ENCODE measurements around the gene FDCSP. TPM values are rescaled to one million over a fixed set of nuclear protein-coding genes. Genes with fewer than 3 reads are reported as not detected.

The FDCSP gene
- total and polyA plus RNA-seq, 2 of the 13 experiments (the other 11 are each of a cell fraction or from before 2014, with no cell fraction given) = not detected

DNA sequence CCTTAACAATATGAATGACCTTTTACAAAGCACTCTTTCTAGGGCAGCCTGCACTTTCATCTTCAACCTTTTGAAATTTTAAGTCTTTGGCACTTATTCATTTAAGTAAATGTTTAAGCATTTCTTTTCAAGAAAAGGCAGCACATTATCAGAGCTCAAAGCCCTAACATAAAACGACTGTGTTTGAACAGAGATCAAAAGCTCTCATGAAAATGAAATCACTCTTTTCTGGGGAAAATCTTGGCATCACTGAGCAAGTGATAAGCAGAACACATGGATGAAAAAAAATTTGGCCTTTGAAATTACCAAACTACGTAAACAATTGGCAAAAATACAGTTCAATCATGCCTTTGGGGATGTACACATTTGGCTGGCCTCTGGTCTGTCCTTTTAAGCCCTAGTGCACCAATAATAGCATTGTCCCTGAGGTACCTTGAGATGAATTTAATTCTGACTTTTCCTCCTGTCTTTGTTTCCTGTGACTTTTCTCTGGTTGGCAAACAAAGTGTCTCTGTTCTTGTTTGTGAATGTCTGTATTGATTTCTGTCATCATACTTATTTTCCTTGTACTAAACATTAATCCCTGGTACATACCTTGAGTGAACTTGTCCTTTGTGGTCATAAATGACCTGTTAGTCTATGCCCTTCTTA, 43.3 kb upstream of the FDCSP start (continued):
- TF ChIP-seq ZNF652 (CRISPR knock-in tag; IDR thresholded peaks at IDR 0.05; ENCODE audit: borderline replicate concordance, low read depth) = peak; percentile 67; the same call in 1 of the 2 replicates
- TF ChIP-seq PRPF4 (IDR thresholded peaks at IDR 0.05; ENCODE audit: low read depth, low read length, poor library complexity, severe bottlenecking) = no peak
- no peak for TF ChIP-seq TEAD2 (CRISPR knock-in tag; IDR thresholded peaks at IDR 0.05)
- no peak for TF ChIP-seq ZNF441 (CRISPR knock-in tag; IDR thresholded peaks at IDR 0.05; ENCODE audit: borderline replicate concordance)
- no peak for TF ChIP-seq POGZ (CRISPR knock-in tag; IDR thresholded peaks at IDR 0.05)
- TF ChIP-seq MBNL3 (CRISPR knock-in tag; conservative IDR thresholded peaks at IDR 0.05) = no peak
- no peak for TF ChIP-seq SUZ12 (IDR thresholded peaks at IDR 0.05; ENCODE audit: low read depth, low read length)
- TF ChIP-seq ZBTB7A (CRISPR knock-in tag; IDR thresholded peaks at IDR 0.05) = no peak
- TF ChIP-seq, protein P1, sequence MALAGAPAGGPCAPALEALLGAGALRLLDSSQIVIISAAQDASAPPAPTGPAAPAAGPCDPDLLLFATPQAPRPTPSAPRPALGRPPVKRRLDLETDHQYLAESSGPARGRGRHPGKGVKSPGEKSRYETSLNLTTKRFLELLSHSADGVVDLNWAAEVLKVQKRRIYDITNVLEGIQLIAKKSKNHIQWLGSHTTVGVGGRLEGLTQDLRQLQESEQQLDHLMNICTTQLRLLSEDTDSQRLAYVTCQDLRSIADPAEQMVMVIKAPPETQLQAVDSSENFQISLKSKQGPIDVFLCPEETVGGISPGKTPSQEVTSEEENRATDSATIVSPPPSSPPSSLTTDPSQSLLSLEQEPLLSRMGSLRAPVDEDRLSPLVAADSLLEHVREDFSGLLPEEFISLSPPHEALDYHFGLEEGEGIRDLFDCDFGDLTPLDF (CRISPR knock-in tag; IDR thresholded peaks at IDR 0.05) = no peak
- TF ChIP-seq, protein P2, sequence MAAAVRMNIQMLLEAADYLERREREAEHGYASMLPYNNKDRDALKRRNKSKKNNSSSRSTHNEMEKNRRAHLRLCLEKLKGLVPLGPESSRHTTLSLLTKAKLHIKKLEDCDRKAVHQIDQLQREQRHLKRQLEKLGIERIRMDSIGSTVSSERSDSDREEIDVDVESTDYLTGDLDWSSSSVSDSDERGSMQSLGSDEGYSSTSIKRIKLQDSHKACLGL (CRISPR knock-in tag; IDR thresholded peaks at IDR 0.05) = no peak
- TF ChIP-seq HMG20A (CRISPR knock-in tag; IDR thresholded peaks at IDR 0.05; ENCODE audit: borderline replicate concordance) = peak; percentile 93
- TF ChIP-seq, protein P3, sequence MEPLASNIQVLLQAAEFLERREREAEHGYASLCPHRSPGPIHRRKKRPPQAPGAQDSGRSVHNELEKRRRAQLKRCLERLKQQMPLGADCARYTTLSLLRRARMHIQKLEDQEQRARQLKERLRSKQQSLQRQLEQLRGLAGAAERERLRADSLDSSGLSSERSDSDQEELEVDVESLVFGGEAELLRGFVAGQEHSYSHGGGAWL (CRISPR knock-in tag; IDR thresholded peaks at IDR 0.05) = no peak
- TF ChIP-seq SIX4 (CRISPR knock-in tag; IDR thresholded peaks at IDR 0.05) = peak; percentile 36
- TF ChIP-seq, protein P4, sequence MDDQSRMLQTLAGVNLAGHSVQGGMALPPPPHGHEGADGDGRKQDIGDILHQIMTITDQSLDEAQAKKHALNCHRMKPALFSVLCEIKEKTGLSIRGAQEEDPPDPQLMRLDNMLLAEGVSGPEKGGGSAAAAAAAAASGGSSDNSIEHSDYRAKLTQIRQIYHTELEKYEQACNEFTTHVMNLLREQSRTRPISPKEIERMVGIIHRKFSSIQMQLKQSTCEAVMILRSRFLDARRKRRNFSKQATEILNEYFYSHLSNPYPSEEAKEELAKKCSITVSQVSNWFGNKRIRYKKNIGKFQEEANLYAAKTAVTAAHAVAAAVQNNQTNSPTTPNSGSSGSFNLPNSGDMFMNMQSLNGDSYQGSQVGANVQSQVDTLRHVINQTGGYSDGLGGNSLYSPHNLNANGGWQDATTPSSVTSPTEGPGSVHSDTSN (CRISPR knock-in tag; IDR thresholded peaks at IDR 0.05; ENCODE audit: borderline replicate concordance) = no peak
- no peak for TF ChIP-seq RBM39 (IDR thresholded peaks at IDR 0.05; ENCODE audit: low read depth, low read length, poor library complexity, severe bottlenecking)
- TF ChIP-seq ETV6 (CRISPR knock-in tag; conservative IDR thresholded peaks at IDR 0.05) = no peak
- no peak for TF ChIP-seq ZNF138 (CRISPR knock-in tag; IDR thresholded peaks at IDR 0.05; ENCODE audit: low read depth)
- TF ChIP-seq ZNF431 (CRISPR knock-in tag; IDR thresholded peaks at IDR 0.05; ENCODE audit: borderline replicate concordance, low read depth) = no peak
- TF ChIP-seq NR2F6 (IDR thresholded peaks at IDR 0.05) = peak; percentile 88
- TF ChIP-seq NR2F6 (CRISPR knock-in tag; IDR thresholded peaks at IDR 0.05) = peak; percentile 81
- no peak for TF ChIP-seq ZNF841 (CRISPR knock-in tag; IDR thresholded peaks at IDR 0.05; ENCODE audit: borderline replicate concordance)
- TF ChIP-seq PAWR (CRISPR knock-in tag; IDR thresholded peaks at IDR 0.05; ENCODE audit: borderline replicate concordance) = no peak
- TF ChIP-seq, protein P5, sequence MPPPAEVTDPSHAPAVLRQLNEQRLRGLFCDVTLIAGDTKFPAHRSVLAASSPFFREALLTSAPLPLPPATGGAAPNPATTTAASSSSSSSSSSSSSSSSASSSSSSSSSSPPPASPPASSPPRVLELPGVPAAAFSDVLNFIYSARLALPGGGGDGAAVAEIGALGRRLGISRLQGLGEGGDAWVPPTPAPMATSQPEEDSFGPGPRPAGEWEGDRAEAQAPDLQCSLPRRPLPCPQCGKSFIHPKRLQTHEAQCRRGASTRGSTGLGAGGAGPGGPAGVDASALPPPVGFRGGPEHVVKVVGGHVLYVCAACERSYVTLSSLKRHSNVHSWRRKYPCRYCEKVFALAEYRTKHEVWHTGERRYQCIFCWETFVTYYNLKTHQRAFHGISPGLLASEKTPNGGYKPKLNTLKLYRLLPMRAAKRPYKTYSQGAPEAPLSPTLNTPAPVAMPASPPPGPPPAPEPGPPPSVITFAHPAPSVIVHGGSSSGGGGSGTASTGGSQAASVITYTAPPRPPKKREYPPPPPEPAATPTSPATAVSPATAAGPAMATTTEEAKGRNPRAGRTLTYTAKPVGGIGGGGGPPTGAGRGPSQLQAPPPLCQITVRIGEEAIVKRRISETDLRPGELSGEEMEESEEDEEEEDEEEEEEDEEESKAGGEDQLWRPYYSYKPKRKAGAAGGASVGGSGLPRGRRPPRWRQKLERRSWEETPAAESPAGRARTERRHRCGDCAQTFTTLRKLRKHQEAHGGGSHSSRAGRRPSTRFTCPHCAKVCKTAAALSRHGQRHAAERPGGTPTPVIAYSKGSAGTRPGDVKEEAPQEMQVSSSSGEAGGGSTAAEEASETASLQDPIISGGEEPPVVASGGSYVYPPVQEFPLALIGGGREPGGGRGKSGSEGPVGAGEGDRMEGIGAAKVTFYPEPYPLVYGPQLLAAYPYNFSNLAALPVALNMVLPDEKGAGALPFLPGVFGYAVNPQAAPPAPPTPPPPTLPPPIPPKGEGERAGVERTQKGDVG (CRISPR knock-in tag; IDR thresholded peaks at IDR 0.05; ENCODE audit: borderline replicate concordance) = no peak
- no peak for TF ChIP-seq U2AF2 (IDR thresholded peaks at IDR 0.05; ENCODE audit: low read depth, low read length)
- peak; percentile 87 for TF ChIP-seq SKI (IDR thresholded peaks at IDR 0.05; ENCODE audit: partially characterized antibody)

Measured in HepG2 (cell line).